ENCODE data around the gene SPEN.

DNA sequence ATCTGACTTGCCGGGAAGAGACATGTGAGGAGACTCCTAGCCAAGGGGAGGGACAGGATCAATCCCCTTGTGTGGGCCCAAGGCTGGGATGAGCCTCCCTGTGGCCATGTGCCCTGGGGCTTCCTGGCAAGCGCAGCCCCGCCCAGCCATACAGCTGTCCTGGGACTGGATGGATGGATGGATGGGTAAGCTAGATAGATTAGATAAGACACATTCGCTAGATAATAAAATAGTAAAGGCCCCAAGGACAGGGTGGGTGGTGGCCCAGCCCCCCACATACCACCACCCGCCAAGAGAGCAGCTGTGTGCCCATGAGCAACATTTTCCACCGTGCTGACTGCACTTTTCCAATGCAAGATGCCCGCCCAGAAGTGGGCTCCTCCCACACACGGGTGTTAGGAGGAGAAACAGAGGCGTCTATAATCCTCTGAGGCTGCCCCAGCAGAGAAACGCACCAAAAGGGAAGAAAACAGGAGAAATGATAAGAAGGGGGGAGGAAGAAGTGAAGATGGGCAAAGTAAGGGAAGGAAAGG, 103.3 kb downstream of the SPEN start:
- TF ChIP-seq TARDBP (IDR thresholded peaks at IDR 0.05; ENCODE audit: borderline replicate concordance) (no peak), MYC (IDR thresholded peaks at IDR 0.05; ENCODE audit: insufficient read depth, insufficient read length, insufficient replicate concordance, low read length, severe bottlenecking) (no peak), SIN3A (IDR thresholded peaks at IDR 0.05; ENCODE audit: low read depth, low read length) (no peak), PBX3 (IDR thresholded peaks at IDR 0.05; ENCODE audit: insufficient replicate concordance, low read depth, low read length) (no peak), HCFC1 (IDR thresholded peaks at IDR 0.05; ENCODE audit: low read length) (no peak)
